ENCODE measurements around the gene RFFL.

GRCh38 chr17:35099908-35100307, 36.4 kb upstream of the RFFL start:
- no peak for TF ChIP-seq CTCF (IDR thresholded peaks at IDR 0.05)
- TF ChIP-seq POLR2A (IDR thresholded peaks at IDR 0.05), result no peak
